Heart right ventricle (tissue), 16 donors: ENCODE data around the gene DDX39B. TPM values are rescaled to one million over a fixed set of nuclear protein-coding genes. Genes with fewer than 3 reads are reported as not detected.

Experiments used
- ATAC-seq, 8 donors: fragments of 200-7000 bp; cut with Tn5 transposase; one replicate each; pipeline ENCODE4 v1.9.1; 2020; ENCODE audit warnings: mild to moderate bottlenecking in 8 of 8, moderate library complexity in 8 of 8, moderate number of reproducible peaks in 1 of 8
- DNase-seq, 2 donors: peaks; one replicate each; pipeline ENCODE4 v3.0.0-alpha.2; 2020
- H3K27ac ChIP-seq, 10 donors: fragments of 200-600 bp; sonication (generic) in 2 of 10; one replicate each; pipeline versions ENCODE4 v1.5.0 to v1.8.0; 2020 to 2022; ENCODE audit warnings: mild to moderate bottlenecking in 3 of 10
- H3K27me3 ChIP-seq, 7 donors: fragments of 200-600 bp; one replicate each; pipeline ENCODE4 v1.8.0; 2021 to 2022; ENCODE audit warnings: mild to moderate bottlenecking in 2 of 7
- H3K36me3 ChIP-seq, 9 donors: fragments of 200-600 bp; sonication (generic) in 1 of 9; one replicate each; pipeline versions ENCODE4 v1.5.0 to v1.8.0; 2020 to 2022; ENCODE audit warnings: mild to moderate bottlenecking in 2 of 9
- H3K4me1 ChIP-seq, 9 donors: fragments of 200-600 bp; sonication (generic) in 1 of 9; one replicate each; pipeline versions ENCODE4 v1.5.0 to v1.8.0; 2020 to 2022; ENCODE audit warnings: mild to moderate bottlenecking in 4 of 9
- H3K4me3 ChIP-seq, 10 donors: fragments of 200-600 bp; sonication (generic) in 2 of 10; one replicate each; pipeline versions ENCODE4 v1.5.0 to v1.8.0; 2020 to 2022; ENCODE audit warnings: mild to moderate bottlenecking in 7 of 10, moderate library complexity in 2 of 10
- H3K9me3 ChIP-seq, 11 donors: fragments of 200-600 bp in 10 of 11; sonication (generic) in 2 of 11; one replicate each; pipeline versions ENCODE4 v1.5.0 to v1.8.0; 2013 to 2022; ENCODE audit warnings: mild to moderate bottlenecking in 2 of 11, control low read depth in 1 of 11, moderate library complexity in 1 of 11
- CTCF ChIP-seq, 9 donors: fragments of 200-600 bp; sonication (generic) in 2 of 9; IDR thresholded peaks; one replicate each; pipeline versions ENCODE4 v1.5.0 to v1.8.0; 2021 to 2022; ENCODE audit warnings: antibody characterized with exemption in 9 of 9, mild to moderate bottlenecking in 5 of 9, moderate library complexity in 1 of 9
- WGBS, 2 donors: extraction: QIAGEN DNeasy Blood & Tissue Kit; methylation state at CpG; one replicate each; pipeline ENCODE4 v1.1.7; 2013; ENCODE audit warnings: inconsistent platforms in 1 of 2; 5-methylcytosine and 5-hydroxymethylcytosine counted together
- intact Hi-C, 10 donors: fragments of 100-400 bp; cut with DNase I; formaldehyde crosslinking; loops; one replicate each; pipeline versions ENCODE4 v1.11.1 to v1.14.2; 2022
- polyA plus RNA-seq, 2 donors: library from polyadenylated mRNA; stranded (reverse); fragments of 200-250 nt; gene quantifications; one replicate each; pipeline ENCODE4 v1.2.3, GENCODE V29; 2013
- total RNA-seq, 10 donors: library from RNA; stranded (reverse); fragmentation: NEBNext Ultra II Directional in 3 of 10; extraction: Animal tissue kit (Norgen Biotek cat#: 25700) in 3 of 10; gene quantifications; one replicate each; pipeline versions ENCODE4 v1.2.1 to v1.2.4, GENCODE V29; 2021 to 2023
- donor health status: Arrhythmogenic right ventricular cardiomyopathy.
- donor health status: ischemic (EF 13 %, LVEDD 7.1; RV severe dilation, severe dysfunction).
- donor health status: healthy with polysubstance abuse.
- donor health status: DM: no; HTN: yes; CAD: no.
- donor health status: DM: no; HTN: no; CAD: no.
- donor health status: ischemic (EF 25% LVEDD 6.9; RV normal size, moderate dysfunction).
- donor health status: ischemic (EF 25% LVEDD 5.7; RV mildly dilated, moderate dysfunction).
- donor health status: healthy.
- donor health status: DM: yes; HTN: yes; CAD: no.
- donor health status: Ischemic cardiomyopathy.
- donor health status: ischemic (EF 35%, LVEDD 5.7; RV mildly dilated, moderate dysfunction).
- donor health status: nonischemic (EF 11% LVEDD 7.7; RV severe dilation, severe dysfunction).
- donor health status: DM: yes; HTN: yes; CAD: no.
- donor health status: PGD.
- donor health status: ischemic (EF 29% LVEDD 5.4; RV normal size, mild dysfunction).
- donor health status: nonischemic (EF 23%, LVEDD 6.1; RV moderate dilation, normal function).

Gene DDX39B
- total and polyA plus RNA-seq, 12 donors = 154 to 422 (median 172) TPM

- peak; percentile 88 to 97 (median 95) for TF ChIP-seq CTCF (IDR thresholded peaks at IDR 0.05)
- H3K36me3 ChIP-seq = peaks cover 0 to 29% (median 8%) of the 10 kb centered on the region in 9 donors
- H3K27ac ChIP-seq = peak within 1 kb of the TSS; percentile 69 to 95 (median 91)
- H3K4me3 ChIP-seq = peak within 1 kb of the TSS; percentile 30 to 63 (median 56)
- WGBS, 2 donors = 5 to 9% methylated on average over 11 of the region's 11 CpGs
- intact Hi-C loops = loop anchor here (1.0 to 10.0 kb wide), 10 partner anchors 34 to 408 kb away; partner anchors contain the start of genes LTB (in 4 of the 10), NELFE (in 3 of the 10), SKIC2 (in 3 of the 10) and AIF1 (in 2 of the 10)
- DNase-seq = peak; percentile 85 to 88
- H3K9me3 ChIP-seq = no peaks in the 10 kb centered on the region
- no peaks in the 10 kb centered on the region for H3K27me3 ChIP-seq
- peak; percentile 62 to 85 (median 81) for ATAC-seq
- H3K4me1 ChIP-seq = peaks cover 10 to 47% (median 25%) of the 10 kb centered on the region in 9 donors
Observed at GRCh38 chr6:31546339-31546957, 4.6 kb upstream of the DDX39B start, which contains the start of gene ATP6V1G2. ATP6V1G2 (minus strand) TSS chr6:31546608; CDS start chr6:31546559, 49 bp downstream.

GRCh38 chr6:31545291-31545690 lies 3.5 kb upstream of the DDX39B start:
- Histone ChIP-seq H3K36me3 (peaks cover 0 to 19% (median 8%) of the 10 kb centered on the region in 9 donors), H3K27ac (no peak overlapping the region), H3K27me3 (no peaks in the 10 kb centered on the region), H3K4me3 (no peak overlapping the region), H3K9me3 (no peaks in the 10 kb centered on the region), H3K4me1 (peaks cover 13 to 49% (median 31%) of the 10 kb centered on the region in 9 donors)
- ATAC-seq = no peak
- DNase-seq = no peak
- WGBS, 2 donors = 77 to 92% methylated on average over 7 of the region's 7 CpGs
- TF ChIP-seq CTCF (IDR thresholded peaks at IDR 0.05) = no peak
- intact Hi-C loops = loop anchor here in 8 of 10 donors (5.0 to 10.0 kb wide), 7 partner anchors 37 to 410 kb away; partner anchors contain the start of genes LTB (in 4 of the 8), NELFE (in 3 of the 8), SKIC2 (in 3 of the 8) and AIF1 (in 2 of the 8)

GRCh38 chr6:31544676-31545075 lies 2.9 kb upstream of the DDX39B start:
- TF ChIP-seq CTCF (IDR thresholded peaks at IDR 0.05) = no peak
- no peak overlapping the region for H3K4me3 ChIP-seq
- DNase-seq (no peak), ATAC-seq (no peak)
- no peaks in the 10 kb centered on the region for H3K9me3 ChIP-seq
- peaks cover 19 to 56% (median 37%) of the 10 kb centered on the region in 9 donors for H3K4me1 ChIP-seq
- no peaks in the 10 kb centered on the region for H3K27me3 ChIP-seq
- peaks cover 0 to 19% (median 14%) of the 10 kb centered on the region in 9 donors for H3K36me3 ChIP-seq
- 83 to 85% methylated on average over 2 of the region's 2 CpGs for WGBS, 2 donors
- intact Hi-C loops = loop anchor here in 8 of 10 donors (5.0 to 10.0 kb wide), 10 partner anchors 38 to 410 kb away; partner anchors contain the start of genes LTB (in 4 of the 8), MICB (in 3 of the 8), NELFE (in 3 of the 8) and SKIC2 (in 3 of the 8)
- H3K27ac ChIP-seq = no peak overlapping the region

- Histone ChIP-seq H3K9me3 (no peaks in the 10 kb centered on the region), H3K27me3 (no peaks in the 10 kb centered on the region), H3K4me3 (no peak overlapping the region), H3K36me3 (peaks cover 0 to 19% (median 18%) of the 10 kb centered on the region in 9 donors), H3K4me1 (peaks cover 27 to 57% (median 45%) of the 10 kb centered on the region in 9 donors), H3K27ac (peak overlapping the region in 7 of 10 donors; percentile 81 to 100 (median 93))
- intact Hi-C loops = loop anchor here in 6 of 10 donors (2.0 to 10.0 kb wide), 7 partner anchors 46 to 411 kb away; partner anchors contain the start of genes MICB (in 3 of the 6), NELFE (in 3 of the 6), SKIC2 (in 3 of the 6) and CSNK2B (in 1 of the 6)
- DNase-seq (no peak), ATAC-seq (no peak)
- WGBS, 2 donors = 93 to 98% methylated on average over 6 of the region's 6 CpGs
- no peak for TF ChIP-seq CTCF (IDR thresholded peaks at IDR 0.05)
Observed at GRCh38 chr6:31543639-31544038, 1.8 kb upstream of the DDX39B start.
